Stimulated activated CD4-positive, alpha-beta T cell treated with anti-CD3 and anti-CD28 coated beads, Interleukin-4, amount 100 ng/mL, for 4 hours (primary cell): ENCODE results near the gene CCBE1.

Experiments
- DNase-seq, 2 experiments: peaks; one replicate each; pipeline ENCODE4 v3.0.0-alpha.2; 2020

CCBE1 gene

GRCh38 chr18:59432803-59433597 is 264.2 kb downstream of the CCBE1 start:
- DNase-seq = no peak

GRCh38 chr18:59431131-59431530 is 266.1 kb downstream of the CCBE1 start:
- no peak for DNase-seq

- DNase-seq = no peak
Observed at GRCh38 chr18:59429608-59430007, 267.6 kb downstream of the CCBE1 start.

GRCh38 chr18:59428018-59428417 is 269.2 kb downstream of the CCBE1 start:
- no peak for DNase-seq

- no peak for DNase-seq
Observed at GRCh38 chr18:59426855-59427254, 270.4 kb downstream of the CCBE1 start.

- no peak for DNase-seq
Observed at GRCh38 chr18:59423259-59423658, 274.0 kb downstream of the CCBE1 start.

- no peak for DNase-seq
Observed at GRCh38 chr18:59420244-59420643, 277.0 kb downstream of the CCBE1 start.

GRCh38 chr18:59419386-59419785 is 277.8 kb downstream of the CCBE1 start:
- DNase-seq = no peak

GRCh38 chr18:59416818-59417217 is 280.4 kb downstream of the CCBE1 start:
- no peak for DNase-seq

GRCh38 chr18:59414111-59414653 is 283.0 kb downstream of the CCBE1 start:
- no peak for DNase-seq

- DNase-seq = peak; percentile 60 to 65
Observed at GRCh38 chr18:59402432-59403090, 294.7 kb downstream of the CCBE1 start.

GRCh38 chr18:59400407-59400806 is 296.8 kb downstream of the CCBE1 start:
- no peak for DNase-seq

- DNase-seq = no peak
Observed at GRCh38 chr18:59395226-59396175, 301.7 kb downstream of the CCBE1 start.

- no peak for DNase-seq
Observed at GRCh38 chr18:59393381-59393780, 303.8 kb downstream of the CCBE1 start.

- no peak for DNase-seq
Observed at GRCh38 chr18:59388817-59389216, 308.4 kb downstream of the CCBE1 start.

- DNase-seq = no peak
Observed at GRCh38 chr18:59387687-59388565, 309.3 kb downstream of the CCBE1 start.

- DNase-seq = no peak
Observed at GRCh38 chr18:59386909-59387686, 310.1 kb downstream of the CCBE1 start.

- DNase-seq = no peak
Observed at GRCh38 chr18:59385191-59385590, 312.0 kb downstream of the CCBE1 start.

GRCh38 chr18:59383851-59384250 is 313.4 kb downstream of the CCBE1 start:
- DNase-seq = no peak

- no peak for DNase-seq
Observed at GRCh38 chr18:59382383-59382782, 314.8 kb downstream of the CCBE1 start.

- no peak for DNase-seq
Observed at GRCh38 chr18:59381949-59382348, 315.3 kb downstream of the CCBE1 start.
